Suppressor macrophage treated with lipopolysaccharide for 4 hours (primary cell): ENCODE measurements around the gene COX6B2.
A peak's percentile ranks its signal among the peaks of the same experiment; 100 is the strongest.

Source experiments
- DNase-seq: peaks from one replicate; pipeline ENCODE4 v3.0.0-alpha.2; 2020

COX6B2 gene

GRCh38 chr19:55341595-55342531 lies 12.7 kb downstream of the COX6B2 start:
- no peak for DNase-seq

GRCh38 chr19:55341171-55341588 lies 13.3 kb downstream of the COX6B2 start:
- DNase-seq: peak; percentile 86

- no peak for DNase-seq
These were observed 13.8 kb downstream of the COX6B2 start for GRCh38 chr19:55340784-55341147.

- DNase-seq: no peak
These were observed 14.4 kb downstream of the COX6B2 start for GRCh38 chr19:55339889-55340783.

GRCh38 chr19:55339105-55339888 lies 15.2 kb downstream of the COX6B2 start, which contains the start of gene KMT5C:
Gene KMT5C, plus strand, starts transcription at chr19:55339876. Its CDS starts 2,061 bp downstream, at chr19:55341937.
- DNase-seq: peak; percentile 100

GRCh38 chr19:55336101-55336500 lies 18.4 kb downstream of the COX6B2 start:
- DNase-seq: no peak

GRCh38 chr19:55333870-55334269 lies 20.6 kb downstream of the COX6B2 start:
- DNase-seq: no peak

GRCh38 chr19:55329791-55330190 lies 24.7 kb downstream of the COX6B2 start:
- DNase-seq: peak; percentile 37

GRCh38 chr19:55328774-55329318 lies 25.7 kb downstream of the COX6B2 start:
- DNase-seq: peak; percentile 46

GRCh38 chr19:55325172-55325571 lies 29.3 kb downstream of the COX6B2 start, which contains the start of gene TMEM150B:
Gene TMEM150B, minus strand, starts transcription at chr19:55325341. Its CDS starts 4,305 bp downstream, at chr19:55321036.
- DNase-seq: peak; percentile 86

- DNase-seq: peak; percentile 50
These were observed 29.9 kb downstream of the COX6B2 start for GRCh38 chr19:55324662-55325061.

GRCh38 chr19:55322204-55322885 lies 32.2 kb downstream of the COX6B2 start:
- no peak for DNase-seq

- DNase-seq: peak; percentile 73
These were observed 32.9 kb downstream of the COX6B2 start for GRCh38 chr19:55321466-55322137.

- DNase-seq: no peak
These were observed 33.6 kb downstream of the COX6B2 start for GRCh38 chr19:55320844-55321419.

- DNase-seq: no peak
These were observed 34.7 kb downstream of the COX6B2 start for GRCh38 chr19:55319785-55320184.

- DNase-seq: no peak
These were observed 37.9 kb downstream of the COX6B2 start for GRCh38 chr19:55316646-55317045.

- no peak for DNase-seq
These were observed 38.5 kb downstream of the COX6B2 start for GRCh38 chr19:55315956-55316525.

- no peak for DNase-seq
These were observed 40.1 kb downstream of the COX6B2 start for GRCh38 chr19:55314396-55314795.

- DNase-seq: no peak
These were observed 41.7 kb downstream of the COX6B2 start for GRCh38 chr19:55312621-55313512.
